ENCODE measurements around the gene MAP3K14.

The MAP3K14 gene

GRCh38 chr17:45227101-45227925, 89.5 kb downstream of the MAP3K14 start:
- no peak for TF ChIP-seq FOXM1 (IDR thresholded peaks at IDR 0.05; ENCODE audit: borderline replicate concordance, low read depth)
- TF ChIP-seq TEAD4 (IDR thresholded peaks at IDR 0.05) = no peak
- TF ChIP-seq CREB1 (IDR thresholded peaks at IDR 0.05; ENCODE audit: low read depth) = no peak
- no peak for TF ChIP-seq RAD21 (IDR thresholded peaks at IDR 0.05; ENCODE audit: low read depth)
- TF ChIP-seq, protein P1, sequence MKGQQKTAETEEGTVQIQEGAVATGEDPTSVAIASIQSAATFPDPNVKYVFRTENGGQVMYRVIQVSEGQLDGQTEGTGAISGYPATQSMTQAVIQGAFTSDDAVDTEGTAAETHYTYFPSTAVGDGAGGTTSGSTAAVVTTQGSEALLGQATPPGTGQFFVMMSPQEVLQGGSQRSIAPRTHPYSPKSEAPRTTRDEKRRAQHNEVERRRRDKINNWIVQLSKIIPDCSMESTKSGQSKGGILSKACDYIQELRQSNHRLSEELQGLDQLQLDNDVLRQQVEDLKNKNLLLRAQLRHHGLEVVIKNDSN (IDR thresholded peaks at IDR 0.05) = no peak
- TF ChIP-seq CEBPB (IDR thresholded peaks at IDR 0.05) = no peak
- TF ChIP-seq EGR1 (IDR thresholded peaks at IDR 0.05) = no peak

GRCh38 chr17:45226576-45226975, 90.2 kb downstream of the MAP3K14 start:
- TF ChIP-seq ZBTB7A (IDR thresholded peaks at IDR 0.05; ENCODE audit: low read depth) = no peak
- TF ChIP-seq NFIC (IDR thresholded peaks at IDR 0.05) = no peak
- TF ChIP-seq CREB1 (IDR thresholded peaks at IDR 0.05; ENCODE audit: low read depth) = no peak
- no peak for TF ChIP-seq YY1 (IDR thresholded peaks at IDR 0.05; ENCODE audit: low read depth)
- no peak for TF ChIP-seq EP300 (IDR thresholded peaks at IDR 0.05; ENCODE audit: borderline replicate concordance)
- TF ChIP-seq TEAD4 (IDR thresholded peaks at IDR 0.05) = no peak
- TF ChIP-seq CEBPB (IDR thresholded peaks at IDR 0.05) = no peak
- no peak for TF ChIP-seq RAD21 (IDR thresholded peaks at IDR 0.05; ENCODE audit: low read depth)

DNA sequence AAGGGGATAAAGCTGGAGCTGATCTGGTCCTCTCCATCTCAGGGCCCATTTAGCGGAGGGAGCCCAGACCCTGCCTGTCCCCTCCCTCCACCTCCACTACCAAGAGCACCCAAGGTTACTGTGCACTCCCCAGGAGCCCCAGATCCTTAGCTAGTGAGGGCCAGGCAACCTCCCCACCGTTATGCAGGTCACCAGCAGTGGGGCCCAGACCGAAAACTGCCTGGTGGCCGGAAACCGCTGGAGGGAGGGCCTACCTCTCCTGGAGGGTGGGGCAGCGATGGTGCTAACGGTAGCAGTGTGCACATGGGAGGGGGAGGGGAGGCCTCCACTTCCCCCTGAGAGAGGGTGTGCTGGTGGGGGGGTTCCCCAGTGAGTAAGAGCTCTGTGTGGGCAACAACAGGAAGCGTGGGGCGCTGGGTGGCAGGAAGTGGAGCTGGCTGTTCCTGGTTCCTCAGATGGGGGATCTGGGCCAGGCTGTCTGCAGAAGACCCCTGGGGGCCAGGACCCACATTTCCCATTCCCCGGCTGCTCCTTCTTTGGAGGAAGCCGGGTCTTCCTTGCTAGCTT, 90.8 kb downstream of the MAP3K14 start:
- TF ChIP-seq EP300 (IDR thresholded peaks at IDR 0.05; ENCODE audit: borderline replicate concordance) (no peak), FOXM1 (IDR thresholded peaks at IDR 0.05; ENCODE audit: borderline replicate concordance, low read depth) (no peak), CREB1 (IDR thresholded peaks at IDR 0.05; ENCODE audit: low read depth) (no peak), EGR1 (IDR thresholded peaks at IDR 0.05) (no peak), TCF12 (IDR thresholded peaks at IDR 0.05; ENCODE audit: low read depth) (no peak), NFIC (IDR thresholded peaks at IDR 0.05) (no peak), RAD21 (IDR thresholded peaks at IDR 0.05; ENCODE audit: low read depth) (no peak), ZBTB7A (IDR thresholded peaks at IDR 0.05; ENCODE audit: low read depth) (no peak), YY1 (IDR thresholded peaks at IDR 0.05; ENCODE audit: low read depth) (no peak), TAF1 (IDR thresholded peaks at IDR 0.05; ENCODE audit: low read depth) (no peak), MAX (IDR thresholded peaks at IDR 0.05) (no peak), TEAD4 (IDR thresholded peaks at IDR 0.05) (no peak), CEBPB (IDR thresholded peaks at IDR 0.05) (no peak)
- TF ChIP-seq, protein P2, sequence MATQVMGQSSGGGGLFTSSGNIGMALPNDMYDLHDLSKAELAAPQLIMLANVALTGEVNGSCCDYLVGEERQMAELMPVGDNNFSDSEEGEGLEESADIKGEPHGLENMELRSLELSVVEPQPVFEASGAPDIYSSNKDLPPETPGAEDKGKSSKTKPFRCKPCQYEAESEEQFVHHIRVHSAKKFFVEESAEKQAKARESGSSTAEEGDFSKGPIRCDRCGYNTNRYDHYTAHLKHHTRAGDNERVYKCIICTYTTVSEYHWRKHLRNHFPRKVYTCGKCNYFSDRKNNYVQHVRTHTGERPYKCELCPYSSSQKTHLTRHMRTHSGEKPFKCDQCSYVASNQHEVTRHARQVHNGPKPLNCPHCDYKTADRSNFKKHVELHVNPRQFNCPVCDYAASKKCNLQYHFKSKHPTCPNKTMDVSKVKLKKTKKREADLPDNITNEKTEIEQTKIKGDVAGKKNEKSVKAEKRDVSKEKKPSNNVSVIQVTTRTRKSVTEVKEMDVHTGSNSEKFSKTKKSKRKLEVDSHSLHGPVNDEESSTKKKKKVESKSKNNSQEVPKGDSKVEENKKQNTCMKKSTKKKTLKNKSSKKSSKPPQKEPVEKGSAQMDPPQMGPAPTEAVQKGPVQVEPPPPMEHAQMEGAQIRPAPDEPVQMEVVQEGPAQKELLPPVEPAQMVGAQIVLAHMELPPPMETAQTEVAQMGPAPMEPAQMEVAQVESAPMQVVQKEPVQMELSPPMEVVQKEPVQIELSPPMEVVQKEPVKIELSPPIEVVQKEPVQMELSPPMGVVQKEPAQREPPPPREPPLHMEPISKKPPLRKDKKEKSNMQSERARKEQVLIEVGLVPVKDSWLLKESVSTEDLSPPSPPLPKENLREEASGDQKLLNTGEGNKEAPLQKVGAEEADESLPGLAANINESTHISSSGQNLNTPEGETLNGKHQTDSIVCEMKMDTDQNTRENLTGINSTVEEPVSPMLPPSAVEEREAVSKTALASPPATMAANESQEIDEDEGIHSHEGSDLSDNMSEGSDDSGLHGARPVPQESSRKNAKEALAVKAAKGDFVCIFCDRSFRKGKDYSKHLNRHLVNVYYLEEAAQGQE (IDR thresholded peaks at IDR 0.05; ENCODE audit: low read depth) = no peak
- TF ChIP-seq, protein P1 (IDR thresholded peaks at IDR 0.05) = no peak

GRCh38 chr17:45225051-45225700, 91.6 kb downstream of the MAP3K14 start:
- TF ChIP-seq TEAD4 (IDR thresholded peaks at IDR 0.05) = no peak
- TF ChIP-seq, protein P1 (IDR thresholded peaks at IDR 0.05) = no peak
- TF ChIP-seq EGR1 (IDR thresholded peaks at IDR 0.05) = no peak
- TF ChIP-seq CREB1 (IDR thresholded peaks at IDR 0.05; ENCODE audit: low read depth) = no peak
- TF ChIP-seq EP300 (IDR thresholded peaks at IDR 0.05; ENCODE audit: borderline replicate concordance) = no peak
- no peak for TF ChIP-seq ZBTB7A (IDR thresholded peaks at IDR 0.05; ENCODE audit: low read depth)
- no peak for TF ChIP-seq FOXM1 (IDR thresholded peaks at IDR 0.05; ENCODE audit: borderline replicate concordance, low read depth)
- TF ChIP-seq CEBPB (IDR thresholded peaks at IDR 0.05) = no peak
- TF ChIP-seq YY1 (IDR thresholded peaks at IDR 0.05; ENCODE audit: low read depth) = no peak
- no peak for TF ChIP-seq MAX (IDR thresholded peaks at IDR 0.05)
- no peak for TF ChIP-seq TCF12 (IDR thresholded peaks at IDR 0.05; ENCODE audit: low read depth)
- no peak for TF ChIP-seq NFIC (IDR thresholded peaks at IDR 0.05)
- no peak for TF ChIP-seq RAD21 (IDR thresholded peaks at IDR 0.05; ENCODE audit: low read depth)
- TF ChIP-seq, protein P2 (IDR thresholded peaks at IDR 0.05; ENCODE audit: low read depth) = no peak
- TF ChIP-seq TAF1 (IDR thresholded peaks at IDR 0.05; ENCODE audit: low read depth) = no peak

Data from Ishikawa (cell line).